GM23338 (cell line): ENCODE results near the gene NUBPL. TPM values are rescaled to one million over a fixed set of nuclear protein-coding genes. Genes with fewer than 3 reads are reported as not detected.

Experiments used
- ATAC-seq: fragments of 200-7000 bp; cut with Tn5 transposase; 3 replicates; pipeline ENCODE4 v1.9.1; 2020
- DNase-seq: peaks from one replicate; pipeline ENCODE4 v3.0.0-alpha.2; 2015; ENCODE audit warnings: low spot score
- H2AFZ ChIP-seq: fragments of 200-600 bp; sonication (generic); 2 replicates; pipeline ENCODE4 v1.8.0; 2016; ENCODE audit warnings: antibody characterized with exemption, mild to moderate bottlenecking, moderate library complexity
- H3F3A ChIP-seq: fragments of 200-600 bp; sonication (generic); replicated peaks from 2 replicates; pipeline ENCODE4 v1.8.0; 2017; ENCODE audit warnings: antibody characterized with exemption, mixed run types, low read depth
- H3K27ac ChIP-seq: fragments of 200-600 bp; sonication (generic); 2 replicates; pipeline ENCODE4 v1.6.1; 2016; ENCODE audit warnings: low read depth
- H3K27me3 ChIP-seq: fragments of 200-600 bp; sonication (generic); 2 replicates; pipeline ENCODE4 v1.8.0; 2016; ENCODE audit warnings: mild to moderate bottlenecking, mixed run types, moderate library complexity; ENCODE audit not compliant: insufficient read depth
- H3K36me3 ChIP-seq: fragments of 200-600 bp; sonication (generic); 2 replicates; pipeline ENCODE4 v1.8.0; 2016; ENCODE audit warnings: mild to moderate bottlenecking; ENCODE audit not compliant: insufficient read depth
- H3K4me1 ChIP-seq: fragments of 200-600 bp; sonication (generic); 2 replicates; pipeline ENCODE4 v1.8.0; 2016; ENCODE audit warnings: mild to moderate bottlenecking, moderate library complexity; ENCODE audit not compliant: insufficient read depth
- H3K4me2 ChIP-seq: fragments of 200-600 bp; sonication (generic); 2 replicates; pipeline ENCODE4 v1.7.1; 2017; ENCODE audit warnings: mixed run types
- H3K4me3 ChIP-seq: fragments of 200-600 bp; sonication (generic); 2 replicates; pipeline ENCODE4 v1.6.1; 2016; ENCODE audit warnings: mixed run types
- H3K79me2 ChIP-seq: fragments of 200-600 bp; sonication (generic); replicated peaks from 2 replicates; pipeline ENCODE4 v1.8.0; 2017; ENCODE audit warnings: mild to moderate bottlenecking; ENCODE audit not compliant: insufficient read depth
- H3K9me2 ChIP-seq: fragments of 200-600 bp; sonication (generic); 2 replicates; pipeline ENCODE4 v1.8.0; 2017; ENCODE audit not compliant: insufficient read depth
- H4K20me1 ChIP-seq: fragments of 200-600 bp; sonication (generic); replicated peaks from 2 replicates; pipeline ENCODE4 v1.8.0; 2017; ENCODE audit warnings: mild to moderate bottlenecking; ENCODE audit not compliant: insufficient read depth
- H3K27ac Mint-ChIP-seq: 2 replicates; pipeline ENCODE4 v1.8.0; 2020; ENCODE audit warnings: inconsistent platforms, mild to moderate bottlenecking, moderate library complexity, mixed read lengths
- H3K27me3 Mint-ChIP-seq: 3 replicates; pipeline ENCODE4 v1.8.0; 2022; ENCODE audit warnings: low read depth, mild to moderate bottlenecking, moderate library complexity, mixed read lengths, inconsistent platforms; ENCODE audit not compliant: insufficient read depth, poor library complexity
- H3K36me3 Mint-ChIP-seq: 3 replicates; pipeline ENCODE4 v1.8.0; 2021; ENCODE audit warnings: low read depth, mild to moderate bottlenecking, inconsistent platforms, moderate library complexity, mixed read lengths
- H3K4me1 Mint-ChIP-seq: 3 replicates; pipeline ENCODE4 v1.8.0; 2020; ENCODE audit warnings: mild to moderate bottlenecking, inconsistent platforms, mixed read lengths
- H3K4me3 Mint-ChIP-seq: 3 replicates; pipeline ENCODE4 v1.8.0; 2021; ENCODE audit warnings: moderate library complexity, mild to moderate bottlenecking, inconsistent platforms, mixed read lengths
- H3K9me3 Mint-ChIP-seq: 3 replicates; pipeline ENCODE4 v1.8.0; 2020; ENCODE audit warnings: moderate library complexity, mild to moderate bottlenecking, inconsistent platforms, mixed read lengths
- EZH2phosphoT487 ChIP-seq: fragments of 200-600 bp; sonication (generic); IDR thresholded peaks from one replicate; pipeline ENCODE4 v1.8.1; 2018; ENCODE audit warnings: antibody characterized with exemption; ENCODE audit not compliant: unreplicated experiment
- POLR2AphosphoS5 ChIP-seq: IDR thresholded peaks from 2 replicates; pipeline ENCODE4 v1.6.1; 2016; ENCODE audit warnings: antibody characterized with exemption, low read depth
- STAT1 ChIP-seq: IDR thresholded peaks from one replicate; pipeline ENCODE4 v1.6.1; 2016; ENCODE audit warnings: antibody characterized with exemption; ENCODE audit not compliant: unreplicated experiment
- ZNF331 ChIP-seq: fragments of 250-450 bp; sonication (Bioruptor Pico); IDR thresholded peaks from 2 replicates; pipeline ENCODE4 v1.5.0; 2020; ENCODE audit warnings: low read depth, mild to moderate bottlenecking, moderate library complexity
- polyA plus RNA-seq: library from polyadenylated mRNA; unstranded; fragments of >200 nt; fragmentation: Nextera tagmentation; extraction: Ambion mirVana; gene quantifications from 2 replicates; pipeline ENCODE4 v1.2.1, GENCODE V29; 2016
- total RNA-seq: library from RNA; depleted of rRNA; stranded (reverse); fragments of >200 nt; shearing (Covaris generic); gene quantifications from 2 replicates; pipeline ENCODE4 v1.2.3, GENCODE V29; 2014
- TF ChIP-seq, protein P1 (sequence below): IDR thresholded peaks from one replicate; pipeline ENCODE4 v1.6.1; 2018; ENCODE audit warnings: antibody characterized with exemption; ENCODE audit not compliant: unreplicated experiment
- TF ChIP-seq, protein P2 (sequence below): fragments of 250-450 bp; sonication (Bioruptor Pico); IDR thresholded peaks from 2 replicates; pipeline ENCODE4 v1.5.0; 2020; ENCODE audit warnings: mild to moderate bottlenecking, moderate library complexity

Gene NUBPL
- total and polyA plus RNA-seq, 2 experiments from 2014 or later = 6.1 to 20.7 TPM

DNA sequence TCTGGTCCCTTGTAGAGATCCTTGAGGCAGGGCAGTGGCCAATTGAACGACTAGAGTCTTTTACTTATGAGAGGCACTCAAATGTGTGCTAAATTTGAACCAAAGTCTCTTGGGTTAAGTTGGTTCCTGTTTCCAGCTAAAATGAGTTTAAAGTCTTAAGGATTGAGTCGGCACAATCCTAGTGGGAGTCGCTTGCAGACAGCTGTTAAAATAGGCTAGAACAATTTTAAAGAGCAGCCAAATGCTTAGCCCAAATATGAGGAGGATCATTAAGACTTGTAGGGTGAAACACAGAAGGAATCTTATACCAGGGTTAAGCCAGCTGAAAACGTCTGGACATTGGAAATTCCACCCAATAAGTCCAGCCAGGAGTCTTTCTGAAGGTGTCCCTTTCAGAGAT lies 216.1 kb downstream of the NUBPL start:
- Histone ChIP-seq H3K27ac (no peak overlapping the region), H3K79me2 (no peaks in the 10 kb centered on the region), H4K20me1 (no peaks in the 10 kb centered on the region), H3K27me3 (no peaks in the 10 kb centered on the region), H3K4me1 (no peaks in the 10 kb centered on the region), H3K36me3 (peaks cover 14% of the 10 kb centered on the region), H3K9me2 (0 out of 2 replicates have a peak, but pooled peaks cover 11% of the 10 kb centered on the region), H3K4me3 (no peak overlapping the region), H3F3A (no peaks in the 10 kb centered on the region), H2AFZ (no peak overlapping the region), H3K4me2 (no peak overlapping the region)
- H3K36me3 Mint-ChIP-seq = peaks cover 32% of the 10 kb centered on the region
- ATAC-seq = no peak
- TF ChIP-seq, protein P1, sequence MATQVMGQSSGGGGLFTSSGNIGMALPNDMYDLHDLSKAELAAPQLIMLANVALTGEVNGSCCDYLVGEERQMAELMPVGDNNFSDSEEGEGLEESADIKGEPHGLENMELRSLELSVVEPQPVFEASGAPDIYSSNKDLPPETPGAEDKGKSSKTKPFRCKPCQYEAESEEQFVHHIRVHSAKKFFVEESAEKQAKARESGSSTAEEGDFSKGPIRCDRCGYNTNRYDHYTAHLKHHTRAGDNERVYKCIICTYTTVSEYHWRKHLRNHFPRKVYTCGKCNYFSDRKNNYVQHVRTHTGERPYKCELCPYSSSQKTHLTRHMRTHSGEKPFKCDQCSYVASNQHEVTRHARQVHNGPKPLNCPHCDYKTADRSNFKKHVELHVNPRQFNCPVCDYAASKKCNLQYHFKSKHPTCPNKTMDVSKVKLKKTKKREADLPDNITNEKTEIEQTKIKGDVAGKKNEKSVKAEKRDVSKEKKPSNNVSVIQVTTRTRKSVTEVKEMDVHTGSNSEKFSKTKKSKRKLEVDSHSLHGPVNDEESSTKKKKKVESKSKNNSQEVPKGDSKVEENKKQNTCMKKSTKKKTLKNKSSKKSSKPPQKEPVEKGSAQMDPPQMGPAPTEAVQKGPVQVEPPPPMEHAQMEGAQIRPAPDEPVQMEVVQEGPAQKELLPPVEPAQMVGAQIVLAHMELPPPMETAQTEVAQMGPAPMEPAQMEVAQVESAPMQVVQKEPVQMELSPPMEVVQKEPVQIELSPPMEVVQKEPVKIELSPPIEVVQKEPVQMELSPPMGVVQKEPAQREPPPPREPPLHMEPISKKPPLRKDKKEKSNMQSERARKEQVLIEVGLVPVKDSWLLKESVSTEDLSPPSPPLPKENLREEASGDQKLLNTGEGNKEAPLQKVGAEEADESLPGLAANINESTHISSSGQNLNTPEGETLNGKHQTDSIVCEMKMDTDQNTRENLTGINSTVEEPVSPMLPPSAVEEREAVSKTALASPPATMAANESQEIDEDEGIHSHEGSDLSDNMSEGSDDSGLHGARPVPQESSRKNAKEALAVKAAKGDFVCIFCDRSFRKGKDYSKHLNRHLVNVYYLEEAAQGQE = no peak
- TF ChIP-seq EZH2phosphoT487 (no peak), POLR2AphosphoS5 (no peak), STAT1 (no peak), ZNF331 (CRISPR knock-in tag) (no peak)
- H3K27ac Mint-ChIP-seq = no peak overlapping the region
- H3K27me3 Mint-ChIP-seq = no peaks in the 10 kb centered on the region
- no peak overlapping the region for H3K4me3 Mint-ChIP-seq
- no peaks in the 10 kb centered on the region for H3K4me1 Mint-ChIP-seq
- no peak for DNase-seq
- peaks cover 54% of the 10 kb centered on the region for H3K9me3 Mint-ChIP-seq

DNA sequence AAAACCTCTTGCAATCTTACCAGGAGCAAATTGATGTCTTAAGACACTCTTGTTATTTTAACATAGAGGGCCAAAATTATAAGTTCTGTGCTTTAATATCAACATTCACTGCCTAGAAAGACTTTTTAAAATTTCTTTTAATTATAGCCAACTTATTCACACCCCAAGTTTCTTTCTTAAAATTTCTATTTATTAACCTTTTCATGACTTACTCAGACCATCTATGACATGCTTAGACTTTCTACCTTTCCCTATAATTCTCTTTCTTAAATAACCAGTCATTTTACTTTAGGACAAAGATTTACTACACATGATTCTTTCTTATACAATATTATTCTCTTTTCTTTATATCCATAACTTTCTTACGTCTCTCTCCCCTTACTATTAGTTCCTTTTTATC lies 220.4 kb downstream of the NUBPL start:
- DNase-seq (peak; percentile 45), ATAC-seq (no peak)
- H3F3A ChIP-seq = no peaks in the 10 kb centered on the region
- Mint-ChIP-seq H3K27ac (no peak overlapping the region), H3K9me3 (peaks cover 75% of the 10 kb centered on the region), H3K36me3 (peaks cover 50% of the 10 kb centered on the region), H3K27me3 (no peaks in the 10 kb centered on the region), H3K4me3 (no peak overlapping the region), H3K4me1 (no peaks in the 10 kb centered on the region)
- H3K4me1 ChIP-seq = no peaks in the 10 kb centered on the region
- no peak overlapping the region for H3K4me2 ChIP-seq
- no peak overlapping the region for H3K27ac ChIP-seq
- TF ChIP-seq, protein P2, sequence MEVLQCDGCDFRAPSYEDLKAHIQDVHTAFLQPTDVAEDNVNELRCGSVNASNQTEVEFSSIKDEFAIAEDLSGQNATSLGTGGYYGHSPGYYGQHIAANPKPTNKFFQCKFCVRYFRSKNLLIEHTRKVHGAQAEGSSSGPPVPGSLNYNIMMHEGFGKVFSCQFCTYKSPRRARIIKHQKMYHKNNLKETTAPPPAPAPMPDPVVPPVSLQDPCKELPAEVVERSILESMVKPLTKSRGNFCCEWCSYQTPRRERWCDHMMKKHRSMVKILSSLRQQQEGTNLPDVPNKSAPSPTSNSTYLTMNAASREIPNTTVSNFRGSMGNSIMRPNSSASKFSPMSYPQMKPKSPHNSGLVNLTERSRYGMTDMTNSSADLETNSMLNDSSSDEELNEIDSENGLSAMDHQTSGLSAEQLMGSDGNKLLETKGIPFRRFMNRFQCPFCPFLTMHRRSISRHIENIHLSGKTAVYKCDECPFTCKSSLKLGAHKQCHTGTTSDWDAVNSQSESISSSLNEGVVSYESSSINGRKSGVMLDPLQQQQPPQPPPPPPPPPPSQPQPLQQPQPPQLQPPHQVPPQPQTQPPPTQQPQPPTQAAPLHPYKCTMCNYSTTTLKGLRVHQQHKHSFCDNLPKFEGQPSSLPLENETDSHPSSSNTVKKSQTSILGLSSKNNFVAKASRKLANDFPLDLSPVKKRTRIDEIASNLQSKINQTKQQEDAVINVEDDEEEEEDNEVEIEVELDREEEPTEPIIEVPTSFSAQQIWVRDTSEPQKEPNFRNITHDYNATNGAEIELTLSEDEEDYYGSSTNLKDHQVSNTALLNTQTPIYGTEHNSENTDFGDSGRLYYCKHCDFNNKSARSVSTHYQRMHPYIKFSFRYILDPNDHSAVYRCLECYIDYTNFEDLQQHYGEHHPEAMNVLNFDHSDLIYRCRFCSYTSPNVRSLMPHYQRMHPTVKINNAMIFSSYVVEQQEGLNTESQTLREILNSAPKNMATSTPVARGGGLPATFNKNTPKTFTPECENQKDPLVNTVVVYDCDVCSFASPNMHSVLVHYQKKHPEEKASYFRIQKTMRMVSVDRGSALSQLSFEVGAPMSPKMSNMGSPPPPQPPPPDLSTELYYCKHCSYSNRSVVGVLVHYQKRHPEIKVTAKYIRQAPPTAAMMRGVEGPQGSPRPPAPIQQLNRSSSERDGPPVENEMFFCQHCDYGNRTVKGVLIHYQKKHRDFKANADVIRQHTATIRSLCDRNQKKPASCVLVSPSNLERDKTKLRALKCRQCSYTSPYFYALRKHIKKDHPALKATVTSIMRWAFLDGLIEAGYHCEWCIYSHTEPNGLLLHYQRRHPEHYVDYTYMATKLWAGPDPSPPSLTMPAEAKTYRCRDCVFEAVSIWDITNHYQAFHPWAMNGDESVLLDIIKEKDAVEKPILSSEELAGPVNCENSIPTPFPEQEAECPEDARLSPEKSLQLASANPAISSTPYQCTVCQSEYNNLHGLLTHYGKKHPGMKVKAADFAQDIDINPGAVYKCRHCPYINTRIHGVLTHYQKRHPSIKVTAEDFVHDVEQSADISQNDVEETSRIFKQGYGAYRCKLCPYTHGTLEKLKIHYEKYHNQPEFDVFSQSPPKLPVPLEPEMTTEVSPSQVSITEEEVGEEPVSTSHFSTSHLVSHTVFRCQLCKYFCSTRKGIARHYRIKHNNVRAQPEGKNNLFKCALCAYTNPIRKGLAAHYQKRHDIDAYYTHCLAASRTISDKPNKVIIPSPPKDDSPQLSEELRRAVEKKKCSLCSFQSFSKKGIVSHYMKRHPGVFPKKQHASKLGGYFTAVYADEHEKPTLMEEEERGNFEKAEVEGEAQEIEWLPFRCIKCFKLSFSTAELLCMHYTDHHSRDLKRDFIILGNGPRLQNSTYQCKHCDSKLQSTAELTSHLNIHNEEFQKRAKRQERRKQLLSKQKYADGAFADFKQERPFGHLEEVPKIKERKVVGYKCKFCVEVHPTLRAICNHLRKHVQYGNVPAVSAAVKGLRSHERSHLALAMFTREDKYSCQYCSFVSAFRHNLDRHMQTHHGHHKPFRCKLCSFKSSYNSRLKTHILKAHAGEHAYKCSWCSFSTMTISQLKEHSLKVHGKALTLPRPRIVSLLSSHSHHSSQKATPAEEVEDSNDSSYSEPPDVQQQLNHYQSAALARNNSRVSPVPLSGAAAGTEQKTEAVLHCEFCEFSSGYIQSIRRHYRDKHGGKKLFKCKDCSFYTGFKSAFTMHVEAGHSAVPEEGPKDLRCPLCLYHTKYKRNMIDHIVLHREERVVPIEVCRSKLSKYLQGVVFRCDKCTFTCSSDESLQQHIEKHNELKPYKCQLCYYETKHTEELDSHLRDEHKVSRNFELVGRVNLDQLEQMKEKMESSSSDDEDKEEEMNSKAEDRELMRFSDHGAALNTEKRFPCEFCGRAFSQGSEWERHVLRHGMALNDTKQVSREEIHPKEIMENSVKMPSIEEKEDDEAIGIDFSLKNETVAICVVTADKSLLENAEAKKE (CRISPR knock-in tag) = no peak
- H4K20me1 ChIP-seq = no peaks in the 10 kb centered on the region
- H3K9me2 ChIP-seq = 0 out of 2 replicates have a peak, but pooled peaks cover 8% of the 10 kb centered on the region
- H3K27me3 ChIP-seq = no peaks in the 10 kb centered on the region
- peaks cover 14% of the 10 kb centered on the region for H3K36me3 ChIP-seq
- H3K79me2 ChIP-seq = no peaks in the 10 kb centered on the region
- no peak overlapping the region for H3K4me3 ChIP-seq
- no peak overlapping the region for H2AFZ ChIP-seq
